ENCODE measurements around the gene TXNDC2. TPM values are rescaled to one million over a fixed set of nuclear protein-coding genes. Genes with fewer than 3 reads are reported as not detected.
"Not testable (repeated sequence)": the region's sequence is repeated elsewhere in the genome, so short reads cannot be mapped to it uniquely, and the experiment has no call there.

The TXNDC2 gene
- total RNA-seq, 1 donor from 2014 or later = under 0.01 TPM

DNA sequence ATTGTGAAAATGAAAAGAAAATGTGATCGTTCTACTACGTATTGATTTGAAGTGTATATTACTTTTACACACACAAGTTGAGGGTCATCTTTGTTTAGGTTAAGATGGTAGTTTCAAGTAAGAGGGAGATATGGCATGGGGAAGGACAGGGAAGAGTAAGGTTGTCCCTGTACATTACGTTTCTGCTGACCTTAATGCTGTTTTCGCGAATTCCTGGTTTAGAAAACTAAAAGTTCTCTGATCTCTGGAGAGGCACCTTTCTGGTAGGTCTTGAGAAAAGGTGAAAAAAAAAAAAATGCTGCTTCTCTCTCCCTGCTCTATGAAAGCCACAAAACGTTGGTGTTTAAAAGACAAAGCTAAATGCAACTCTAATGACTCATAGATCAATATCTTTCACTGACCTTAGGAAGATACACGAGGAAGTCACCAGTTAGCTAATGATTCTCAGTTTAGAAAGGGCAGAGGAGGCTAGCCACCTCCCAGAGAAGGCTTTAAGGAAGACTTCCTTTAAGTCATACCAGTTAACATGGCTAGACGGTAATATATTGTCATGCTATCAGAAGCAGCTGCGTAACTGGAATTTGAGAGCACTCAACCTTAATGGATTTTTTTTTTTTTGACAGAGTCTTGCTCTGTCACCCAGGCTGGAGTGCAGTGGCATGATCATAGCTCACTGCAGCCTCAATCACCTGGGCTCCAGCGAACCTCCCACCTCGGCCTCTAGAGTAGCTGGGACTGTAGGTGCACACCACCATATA lies 13.2 kb downstream of the TXNDC2 start:
- no peak for TF ChIP-seq CTCF (IDR thresholded peaks at IDR 0.05; ENCODE audit: insufficient read depth, low read length, severe bottlenecking)
- Histone ChIP-seq H3K36me3 (ENCODE audit: control insufficient read depth, insufficient read depth, low read length) (no peaks in the 10 kb centered on the region), H3K27me3 (ENCODE audit: control insufficient read depth, insufficient read depth, low read length) (no peaks in the 10 kb centered on the region), H3K4me3 (ENCODE audit: low read depth, low read length) (no peak overlapping the region)
- no peak for FAIRE-seq
- DNase-seq (ENCODE audit: low read depth) = peak; percentile 21

DNA sequence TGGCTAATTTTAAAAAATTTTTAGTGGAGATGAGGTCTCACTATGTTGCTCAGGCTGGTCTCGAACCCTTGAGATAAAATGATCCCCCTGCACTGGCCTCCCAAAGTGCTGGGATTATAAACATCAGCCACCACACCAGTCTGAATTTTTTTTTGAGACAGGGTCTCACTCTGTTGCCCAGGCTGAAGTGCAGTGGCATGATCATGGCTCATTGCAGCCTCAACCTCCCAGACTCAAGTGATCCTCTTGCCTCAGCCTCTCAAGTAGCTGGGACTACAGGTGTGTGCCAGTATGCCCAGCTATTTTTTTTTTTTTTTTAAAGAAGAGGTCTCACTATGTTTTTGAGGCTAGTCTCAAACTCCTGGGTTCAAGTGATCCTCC lies 13.8 kb downstream of the TXNDC2 start:
- H3K36me3 ChIP-seq (ENCODE audit: control insufficient read depth, insufficient read depth, low read length); DNase-seq (ENCODE audit: low read depth); FAIRE-seq; H3K27me3 ChIP-seq (ENCODE audit: control insufficient read depth, insufficient read depth, low read length); H3K4me3 ChIP-seq (ENCODE audit: low read depth, low read length): not testable (repeated sequence)

DNA sequence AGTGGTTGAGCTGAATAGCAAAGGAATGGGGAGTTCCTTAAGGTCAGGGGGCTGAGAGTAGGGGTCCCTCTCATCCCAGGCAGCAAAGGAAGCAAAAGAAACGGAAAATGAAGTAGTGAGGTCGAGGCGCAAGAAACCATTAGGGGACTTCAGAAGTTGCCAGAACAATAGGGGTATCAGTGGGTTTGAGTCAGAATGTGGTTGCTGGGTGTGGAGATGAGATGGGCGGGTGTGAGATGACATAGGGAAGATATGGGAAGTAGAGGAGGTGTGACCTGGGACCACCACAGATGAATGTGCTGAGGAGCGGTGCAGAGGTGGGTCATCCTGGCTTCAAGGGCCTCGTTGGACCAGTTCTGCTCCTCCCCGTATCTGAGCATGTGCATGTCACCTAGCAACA lies 14.9 kb downstream of the TXNDC2 start:
- FAIRE-seq (no peak), DNase-seq (ENCODE audit: low read depth) (no peak)
- no peaks in the 10 kb centered on the region for H3K36me3 ChIP-seq (ENCODE audit: control insufficient read depth, insufficient read depth, low read length)
- TF ChIP-seq CTCF (IDR thresholded peaks at IDR 0.05; ENCODE audit: insufficient read depth, low read length, severe bottlenecking) = no peak
- no peak overlapping the region for H3K4me3 ChIP-seq (ENCODE audit: low read depth, low read length)
- H3K27me3 ChIP-seq (ENCODE audit: control insufficient read depth, insufficient read depth, low read length) = no peaks in the 10 kb centered on the region

- no peak overlapping the region for H3K4me3 ChIP-seq (ENCODE audit: low read depth, low read length)
- DNase-seq (ENCODE audit: low read depth) (no peak), FAIRE-seq (no peak)
- no peak for TF ChIP-seq CTCF (IDR thresholded peaks at IDR 0.05; ENCODE audit: insufficient read depth, low read length, severe bottlenecking)
- H3K36me3 ChIP-seq (ENCODE audit: control insufficient read depth, insufficient read depth, low read length) = no peaks in the 10 kb centered on the region
- no peaks in the 10 kb centered on the region for H3K27me3 ChIP-seq (ENCODE audit: control insufficient read depth, insufficient read depth, low read length)
These were observed 15.6 kb downstream of the TXNDC2 start for GRCh38 chr18:9901377-9901776.

DNA sequence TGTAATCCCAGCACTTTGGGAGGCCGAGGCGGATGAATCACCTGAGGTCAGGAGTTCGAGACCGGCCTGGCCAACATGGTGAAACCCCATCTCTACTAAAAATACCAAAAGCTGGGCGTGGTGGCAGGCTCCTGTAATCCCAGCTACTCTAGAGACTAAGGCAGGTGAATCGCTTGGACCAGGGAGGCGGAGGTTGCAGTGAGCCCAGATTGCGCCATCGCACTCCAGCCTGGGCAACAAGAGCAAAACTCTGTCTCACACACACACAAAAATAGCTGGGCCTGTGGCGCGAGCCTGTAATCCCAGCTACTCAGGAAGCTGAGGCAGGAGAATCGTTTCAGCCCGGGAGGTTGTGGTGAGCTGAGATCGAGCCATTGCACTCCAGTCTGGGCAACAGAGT lies 16.5 kb downstream of the TXNDC2 start:
- DNase-seq (ENCODE audit: low read depth); FAIRE-seq; H3K27me3 ChIP-seq (ENCODE audit: control insufficient read depth, insufficient read depth, low read length); H3K4me3 ChIP-seq (ENCODE audit: low read depth, low read length); H3K36me3 ChIP-seq (ENCODE audit: control insufficient read depth, insufficient read depth, low read length): not testable (repeated sequence)

- H3K4me3 ChIP-seq (ENCODE audit: low read depth, low read length) = no peak overlapping the region
These were observed 17.1 kb downstream of the TXNDC2 start for GRCh38 chr18:9902832-9903231.

More at GRCh38 chr18:9902832-9903231, 17.1 kb downstream of the TXNDC2 start:
- no peak for TF ChIP-seq CTCF (IDR thresholded peaks at IDR 0.05; ENCODE audit: insufficient read depth, low read length, severe bottlenecking)
- FAIRE-seq (no peak), DNase-seq (ENCODE audit: low read depth) (no peak)
- H3K27me3 ChIP-seq (ENCODE audit: control insufficient read depth, insufficient read depth, low read length) = no peaks in the 10 kb centered on the region
- no peaks in the 10 kb centered on the region for H3K36me3 ChIP-seq (ENCODE audit: control insufficient read depth, insufficient read depth, low read length)
